ENCODE measurements around the gene LRCH1. TPM values are rescaled to one million over a fixed set of nuclear protein-coding genes. Genes with fewer than 3 reads are reported as not detected.

Gene LRCH1
- 5.5 and 7.8 TPM in 2 replicates for polyA plus RNA-seq (2012; rRNA removed)
- polyA plus RNA-seq (2012; cell fraction: cytosol; rRNA removed), result 6.8 and 7.0 TPM in 2 replicates
- 5.0 and 9.5 TPM in 2 replicates for polyA plus RNA-seq (2012; cell fraction: nucleus; rRNA removed)

GRCh38 chr13:46552889-46553520 is at the start of gene LRCH1:
LRCH1 (plus strand) TSS chr13:46553170; CDS start chr13:46553397, 227 bp downstream.
- Histone ChIP-seq H3K4me2 (peak within 1 kb of the TSS; percentile 98), H3K27me3 (ENCODE audit: insufficient read depth) (no peaks in the 10 kb centered on the region), H3K9me2 (no peaks in the 10 kb centered on the region), H2AFZ (ENCODE audit: low read depth) (peak within 1 kb of the TSS; percentile 90), H3K9me3 (no peaks in the 10 kb centered on the region), H3K36me3 (replicated peaks in 1 of 2; ENCODE audit: control insufficient read depth in 1 of 2, insufficient read depth in 2 of 2, low read length in 1 of 2) (no peaks in the 10 kb centered on the region), H3K79me2 (ENCODE audit: insufficient read depth) (peaks cover 56% of the 10 kb centered on the region), H4K20me1 (ENCODE audit: insufficient read depth) (peaks cover 26% of the 10 kb centered on the region), H3K4me1 (ENCODE audit: control insufficient read depth in 1 of 2, insufficient read depth in 2 of 2, low read depth in 1 of 2, low read length in 1 of 2) (peaks cover 8 to 13% of the 10 kb centered on the region in 2 experiments; a peak in 3 of 4 replicates), H3K27ac (ENCODE audit: low read depth in 2 of 2, low read length in 1 of 2) (peak within 1 kb of the TSS; percentile 88 to 91), H3K9ac (peak within 1 kb of the TSS; percentile 93), H3K4me3 (ENCODE audit: low read depth in 2 of 2, low read length in 1 of 2) (peak within 1 kb of the TSS; percentile 91 to 97), H3F3A (replicated peaks; ENCODE audit: insufficient read depth) (peaks cover 28% of the 10 kb centered on the region)
- ChIA-PET CTCF (interaction anchor here (1.1 to 2.9 kb wide), 14 partner anchors 9 to 170 kb away, joined by 3 to 88 read pairs (median 13); no protein-coding TSS in a partner anchor), POLR2A (interaction anchor here (0.6 kb wide), 1 partner anchor 71 kb away, joined by 4 read pairs; no protein-coding TSS in a partner anchor)
- DNase-seq, result peak; percentile 93
- under 1% methylated on average over 22 of the region's 66 CpGs for WGBS (ENCODE audit: low lambda C conversion rate)
- TF ChIP-seq EZH2phosphoT487 (IDR thresholded peaks at IDR 0.05; ENCODE audit: borderline replicate concordance, low read depth) (no peak), TEAD4 (IDR thresholded peaks at IDR 0.05; ENCODE audit: borderline replicate concordance, insufficient read depth) (0 out of 2 replicates have a peak, but pooled peaks have one; percentile 6), ZBTB33 (IDR thresholded peaks at IDR 0.05; ENCODE audit: borderline replicate concordance, low read depth) (no peak), EP300 (IDR thresholded peaks at IDR 0.05; ENCODE audit: borderline replicate concordance in 1 of 2, low read depth in 1 of 2, low read length in 1 of 2) (peak in 1 of 2 experiments; percentile 11; a peak in 1 of 4 replicates), JUND (IDR thresholded peaks at IDR 0.05) (no peak), CHD2 (IDR thresholded peaks at IDR 0.05; ENCODE audit: low read length, partially characterized antibody) (no peak), SIN3A (IDR thresholded peaks at IDR 0.05; ENCODE audit: borderline replicate concordance, low read depth, low read length) (peak; percentile 14; the same call in 1 of the 2 replicates), ELF1 (IDR thresholded peaks at IDR 0.05) (no peak), IRF3 (IDR thresholded peaks at IDR 0.05; ENCODE audit: low read depth, low read length) (no peak), RAD21 (IDR thresholded peaks at IDR 0.05; ENCODE audit: low read length) (no peak), YY1 (IDR thresholded peaks at IDR 0.05; ENCODE audit: low read depth) (peak; percentile 77; the same call in 1 of the 2 replicates), NRF1 (IDR thresholded peaks at IDR 0.05; ENCODE audit: low read depth, low read length) (peak; percentile 35; the same call in 1 of the 2 replicates), PBX3 (IDR thresholded peaks at IDR 0.05) (0 out of 2 replicates have a peak, but pooled peaks have one; percentile 3), MAX (IDR thresholded peaks at IDR 0.05; ENCODE audit: low read depth) (0 out of 2 replicates have a peak, but pooled peaks have one; percentile 45), CTCF (IDR thresholded peaks at IDR 0.05) (no peak), MEF2A (IDR thresholded peaks at IDR 0.05; ENCODE audit: borderline replicate concordance, low read depth) (no peak), NFIC (IDR thresholded peaks at IDR 0.05; ENCODE audit: borderline replicate concordance) (peak; percentile 12; the same call in 1 of the 2 replicates), TCF12 (IDR thresholded peaks at IDR 0.05) (no peak), SMC3 (IDR thresholded peaks at IDR 0.05; ENCODE audit: low read depth, low read length) (peak; percentile 11; the same call in 1 of the 2 replicates)

Measured in SK-N-SH (cell line).